SK-N-SH (cell line): ENCODE results near the gene PCBP4. TPM values are rescaled to one million over a fixed set of nuclear protein-coding genes. Genes with fewer than 3 reads are reported as not detected.
"Not testable (repeated sequence)": the region's sequence is repeated elsewhere in the genome, so short reads cannot be mapped to it uniquely, and the experiment has no call there.

Experiments used
- CTCF ChIA-PET: fragments of 300-600, 350-600 bp; formaldehyde crosslinking; extraction: SDS; loops from one replicate; lab custom pipeline; 2021; lab: Yijun Ruan, JAX
- POLR2A ChIA-PET: fragments of 350-600 bp; sonication (Branson Sonifier 250); formaldehyde crosslinking; extraction: SDS; loops from one replicate; lab custom pipeline; 2020; ENCODE audit warnings: antibody characterized with exemption, inconsistent platforms; lab: Yijun Ruan, JAX
- DNase-seq: peaks from one replicate; pipeline ENCODE4 v3.0.0; 2012
- H2AFZ ChIP-seq: fragments of 200-600 bp; sonication (generic); 2 replicates; pipeline ENCODE4 v1.8.1; 2016; ENCODE audit warnings: antibody characterized with exemption, mild to moderate bottlenecking, low read depth
- H3F3A ChIP-seq: fragments of 200-600 bp; sonication (generic); replicated peaks from 2 replicates; pipeline ENCODE3; 2016; ENCODE audit warnings: antibody characterized with exemption, mild to moderate bottlenecking; ENCODE audit not compliant: insufficient read depth
- H3K27ac ChIP-seq, 2 experiments: fragments of 200-500 bp in 1 of 2; fragments of 200-600 bp in 1 of 2; sonication (Bioruptor generic) in 1 of 2; sonication (generic), shearing (Covaris generic) in 1 of 2; 2 replicates each; pipeline versions ENCODE4 v1.5.1 to v1.6.1; 2014 to 2016; ENCODE audit warnings: low read depth in 2 of 2, inconsistent platforms in 1 of 2, low read length in 1 of 2, mild to moderate bottlenecking in 1 of 2, mixed read lengths in 1 of 2
- H3K27me3 ChIP-seq: fragments of 200-600 bp; sonication (generic), shearing (Covaris generic); 2 replicates; pipeline ENCODE4 v1.6.1; 2016; ENCODE audit warnings: mixed run types; ENCODE audit not compliant: insufficient read depth
- H3K36me3 ChIP-seq, 2 experiments: fragments of 200-500 bp in 1 of 2; fragments of 200-600 bp in 1 of 2; sonication (Bioruptor generic) in 1 of 2; sonication (generic) in 1 of 2; replicated peaks in 1 of 2; 2 replicates each; pipeline versions ENCODE3 to v1.5.1; 2014 to 2016; ENCODE audit warnings: low read length in 1 of 2, mild to moderate bottlenecking in 1 of 2; ENCODE audit not compliant: insufficient read depth in 2 of 2, control insufficient read depth in 1 of 2
- H3K4me1 ChIP-seq, 2 experiments: fragments of 200-500 bp in 1 of 2; fragments of 200-600 bp in 1 of 2; sonication (Bioruptor generic) in 1 of 2; sonication (generic), shearing (Covaris generic) in 1 of 2; 2 replicates each; pipeline versions ENCODE4 v1.5.1 to v1.6.1; 2014 to 2016; ENCODE audit warnings: low read depth in 1 of 2, low read length in 1 of 2, mixed run types in 1 of 2; ENCODE audit not compliant: insufficient read depth in 2 of 2, control insufficient read depth in 1 of 2
- H3K4me2 ChIP-seq: fragments of 200-600 bp; sonication (generic), shearing (Covaris generic); 2 replicates; pipeline ENCODE4 v1.6.1; 2017; ENCODE audit warnings: mixed run types
- H3K4me3 ChIP-seq, 2 experiments: fragments of 200-500 bp in 1 of 2; fragments of 200-600 bp in 1 of 2; sonication (Bioruptor generic) in 1 of 2; sonication (generic), shearing (Covaris generic) in 1 of 2; 2 replicates each; pipeline versions ENCODE4 v1.5.1 to v1.8.1; 2014 to 2016; ENCODE audit warnings: low read depth in 2 of 2, inconsistent platforms in 1 of 2, low read length in 1 of 2, mild to moderate bottlenecking in 1 of 2, mixed read lengths in 1 of 2, moderate library complexity in 1 of 2
- H3K79me2 ChIP-seq: fragments of 200-600 bp; sonication (generic); 2 replicates; pipeline ENCODE4 v1.8.1; 2017; ENCODE audit warnings: mild to moderate bottlenecking; ENCODE audit not compliant: insufficient read depth
- H3K9ac ChIP-seq: fragments of 200-600 bp; sonication (generic); 2 replicates; pipeline ENCODE4 v1.6.1; 2017; ENCODE audit warnings: mixed run types
- H3K9me2 ChIP-seq: fragments of 200-600 bp; sonication (generic); 2 replicates; pipeline ENCODE4 v1.6.1; 2017; ENCODE audit warnings: mixed run types
- H3K9me3 ChIP-seq: fragments of 200-600 bp; sonication (generic); 2 replicates; pipeline ENCODE4 v1.6.1; 2017; ENCODE audit warnings: mixed run types, mild to moderate bottlenecking, moderate library complexity
- H4K20me1 ChIP-seq: fragments of 200-600 bp; sonication (generic); 2 replicates; pipeline ENCODE4 v1.6.1; 2017; ENCODE audit warnings: mild to moderate bottlenecking, mixed run types; ENCODE audit not compliant: insufficient read depth
- FOXJ3 ChIP-seq: sonication (generic); formaldehyde crosslinking; IDR thresholded peaks from 2 replicates; pipeline ENCODE4 v1.5.1; 2020; ENCODE audit warnings: mild to moderate bottlenecking, missing genetic modification reagents
- MXI1 ChIP-seq: IDR thresholded peaks from 2 replicates; pipeline ENCODE4 v1.6.1; 2012; ENCODE audit warnings: mild to moderate bottlenecking, low read depth, low read length, improper control_type of control experiment
- NFIC ChIP-seq: IDR thresholded peaks from 2 replicates; pipeline ENCODE4 v1.4.0; 2012; ENCODE audit warnings: borderline replicate concordance
- SIN3A ChIP-seq: IDR thresholded peaks from 2 replicates; pipeline ENCODE4 v1.6.1; 2012; ENCODE audit warnings: low read depth, mild to moderate bottlenecking, low read length, moderate library complexity, borderline replicate concordance
- USF2 ChIP-seq: fragments of 150-350 bp; IDR thresholded peaks from 2 replicates; pipeline ENCODE4 v1.6.1; 2017; ENCODE audit warnings: antibody characterized with exemption, low read length, low read depth, borderline replicate concordance
- WGBS: methylation state at CpG from one replicate; pipeline ENCODE4 v1.1.6; 2017; ENCODE audit warnings: low lambda C conversion rate; 5-methylcytosine and 5-hydroxymethylcytosine counted together
- polyA plus RNA-seq, 3 experiments: library from polyadenylated mRNA; depleted of rRNA; stranded (reverse); fragments of >200 nt; gene quantifications; 2 replicates each; pipeline ENCODE4 v1.2.3, GENCODE V29; 2012
- TF ChIP-seq, protein P1 (sequence below): fragments of 150-350 bp; IDR thresholded peaks from 2 replicates; pipeline ENCODE4 v1.6.1; 2016; ENCODE audit warnings: mild to moderate bottlenecking, low read depth, low read length

The PCBP4 gene
- polyA plus RNA-seq, 1 of the 3 experiments (the other 2 are of a cell fraction) = 97.4 TPM

- DNase-seq = no peak
- no peak overlapping the region for H3K4me3 ChIP-seq
- no peak overlapping the region for H2AFZ ChIP-seq
- ChIA-PET CTCF (interaction anchor here (0.6 to 3.9 kb wide), 11 partner anchors 9 to 247 kb away, joined by 3 to 23 read pairs (median 6); partner anchors contain the start of genes ABHD14A, ABHD14B, ACY1 and PARP3), POLR2A (interaction anchor here (0.6 to 4.8 kb wide), 14 partner anchors 9 to 774 kb away, joined by 3 to 42 read pairs (median 4); partner anchors contain the start of genes ABHD14A, ABHD14B, ACY1 and PARP3)
- no peaks in the 10 kb centered on the region for H3K9me3 ChIP-seq
- H3K4me2 ChIP-seq = no peak overlapping the region
- WGBS = 91% methylated on average over 2 of the region's 3 CpGs
- 0 out of 2 replicates have a peak, but pooled peaks cover 15% of the 10 kb centered on the region for H4K20me1 ChIP-seq
- peaks cover 9 to 28% of the 10 kb centered on the region in 2 experiments; a peak in 3 of 4 replicates for H3K4me1 ChIP-seq
- no peaks in the 10 kb centered on the region for H3K9me2 ChIP-seq
- peak overlapping the region in 1 of 2 experiments; percentile 16; a peak in 1 of 4 replicates for H3K27ac ChIP-seq
- H3K27me3 ChIP-seq = no peaks in the 10 kb centered on the region
- no peak overlapping the region for H3K9ac ChIP-seq
- H3K36me3 ChIP-seq = peaks cover 23 to 25% of the 10 kb centered on the region in 2 experiments
- peaks cover 44% of the 10 kb centered on the region for H3F3A ChIP-seq
- H3K79me2 ChIP-seq = peaks cover 46% of the 10 kb centered on the region
- TF ChIP-seq MXI1 (no peak), USF2 (no peak), FOXJ3 (CRISPR knock-in tag) (no peak), SIN3A (peak; percentile 29; the same call in 1 of the 2 replicates), NFIC (no peak)
- TF ChIP-seq, protein P1, sequence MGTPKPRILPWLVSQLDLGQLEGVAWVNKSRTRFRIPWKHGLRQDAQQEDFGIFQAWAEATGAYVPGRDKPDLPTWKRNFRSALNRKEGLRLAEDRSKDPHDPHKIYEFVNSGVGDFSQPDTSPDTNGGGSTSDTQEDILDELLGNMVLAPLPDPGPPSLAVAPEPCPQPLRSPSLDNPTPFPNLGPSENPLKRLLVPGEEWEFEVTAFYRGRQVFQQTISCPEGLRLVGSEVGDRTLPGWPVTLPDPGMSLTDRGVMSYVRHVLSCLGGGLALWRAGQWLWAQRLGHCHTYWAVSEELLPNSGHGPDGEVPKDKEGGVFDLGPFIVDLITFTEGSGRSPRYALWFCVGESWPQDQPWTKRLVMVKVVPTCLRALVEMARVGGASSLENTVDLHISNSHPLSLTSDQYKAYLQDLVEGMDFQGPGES = no peak
- TF ChIP-seq, all 33 proteins: peak for 1
These were observed 24.9 kb upstream of the PCBP4 start for GRCh38 chr3:51992017-51992682.

GRCh38 chr3:51990501-51990971 lies 23.3 kb upstream of the PCBP4 start:
- POLR2A ChIA-PET = interaction anchor here (0.6 to 4.8 kb wide), 4 partner anchors 8 to 48 kb away, joined by 3 to 42 read pairs (median 6); partner anchors contain the start of genes ACY1, PARP3 and RRP9
- 100% methylated on average over 5 of the region's 38 CpGs for WGBS
- Histone ChIP-seq H3K4me1 (peaks cover 9 to 28% of the 10 kb centered on the region in 2 experiments; a peak in 3 of 4 replicates), H3K36me3 (peaks cover 23 to 25% of the 10 kb centered on the region in 2 experiments), H3F3A (peaks cover 41% of the 10 kb centered on the region), H3K79me2 (peaks cover 44% of the 10 kb centered on the region), H4K20me1 (0 out of 2 replicates have a peak, but pooled peaks cover 15% of the 10 kb centered on the region)
- H3K9me2 ChIP-seq, H3K9ac ChIP-seq, DNase-seq, H3K27ac ChIP-seq, H3K4me2 ChIP-seq, H3K9me3 ChIP-seq, H3K4me3 ChIP-seq, H3K27me3 ChIP-seq, H2AFZ ChIP-seq: not testable (repeated sequence)
- CTCF ChIA-PET = interaction anchor here (0.8 to 3.1 kb wide), 4 partner anchors 11 to 48 kb away, joined by 3 to 14 read pairs (median 7); partner anchors contain the start of genes ABHD14A, PARP3 and RRP9
